ENCODE data around the gene CELF2. TPM values are rescaled to one million over a fixed set of nuclear protein-coding genes. Genes with fewer than 3 reads are reported as not detected.

CELF2 gene
- total RNA-seq, 1 experiment from 2014 or later: not detected

DNA sequence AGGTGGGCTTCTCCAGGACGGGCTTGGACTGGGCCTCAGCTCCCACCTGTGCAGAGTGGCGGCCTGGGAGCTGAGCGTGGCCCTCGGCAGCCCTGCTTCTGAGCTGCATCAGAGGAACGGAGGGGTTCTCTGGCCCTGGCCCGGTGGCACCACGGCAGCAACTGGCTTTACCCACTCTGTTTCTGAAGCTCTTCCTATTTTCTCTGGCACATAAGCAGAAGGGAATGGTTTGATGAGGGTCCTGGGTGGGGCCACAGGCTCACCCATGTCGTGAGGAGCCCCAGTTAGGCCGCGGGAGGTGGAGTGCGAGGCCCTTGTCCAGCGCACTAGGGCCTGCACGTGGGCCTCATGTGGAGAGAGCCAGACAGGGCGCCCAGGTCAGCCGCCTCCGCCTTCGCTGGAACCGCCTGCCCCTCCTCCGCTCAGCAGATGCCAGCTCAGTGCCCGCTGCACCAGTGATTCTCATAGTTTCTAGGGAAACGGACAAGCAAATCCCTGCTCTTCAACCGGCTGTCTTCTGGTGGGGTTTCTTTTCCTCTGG is 284.0 kb downstream of the CELF2 start:
- TF ChIP-seq EZH2 (IDR thresholded peaks at IDR 0.05; ENCODE audit: borderline replicate concordance, low read depth, low read length, poor library complexity, severe bottlenecking): no peak
- TF ChIP-seq, protein P1, sequence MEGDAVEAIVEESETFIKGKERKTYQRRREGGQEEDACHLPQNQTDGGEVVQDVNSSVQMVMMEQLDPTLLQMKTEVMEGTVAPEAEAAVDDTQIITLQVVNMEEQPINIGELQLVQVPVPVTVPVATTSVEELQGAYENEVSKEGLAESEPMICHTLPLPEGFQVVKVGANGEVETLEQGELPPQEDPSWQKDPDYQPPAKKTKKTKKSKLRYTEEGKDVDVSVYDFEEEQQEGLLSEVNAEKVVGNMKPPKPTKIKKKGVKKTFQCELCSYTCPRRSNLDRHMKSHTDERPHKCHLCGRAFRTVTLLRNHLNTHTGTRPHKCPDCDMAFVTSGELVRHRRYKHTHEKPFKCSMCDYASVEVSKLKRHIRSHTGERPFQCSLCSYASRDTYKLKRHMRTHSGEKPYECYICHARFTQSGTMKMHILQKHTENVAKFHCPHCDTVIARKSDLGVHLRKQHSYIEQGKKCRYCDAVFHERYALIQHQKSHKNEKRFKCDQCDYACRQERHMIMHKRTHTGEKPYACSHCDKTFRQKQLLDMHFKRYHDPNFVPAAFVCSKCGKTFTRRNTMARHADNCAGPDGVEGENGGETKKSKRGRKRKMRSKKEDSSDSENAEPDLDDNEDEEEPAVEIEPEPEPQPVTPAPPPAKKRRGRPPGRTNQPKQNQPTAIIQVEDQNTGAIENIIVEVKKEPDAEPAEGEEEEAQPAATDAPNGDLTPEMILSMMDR (conservative IDR thresholded peaks at IDR 0.05; ENCODE audit: low read depth, low read length): no peak
- no TSS peak for BruUV-seq (replicated peaks)
- Histone ChIP-seq H3K4me1 (ENCODE audit: insufficient read depth, low read length, poor library complexity, severe bottlenecking) (no peaks in the 10 kb centered on the region), H3K27me3 (replicated peaks; ENCODE audit: insufficient read depth, low read depth, low read length, poor library complexity) (peaks cover 8% of the 10 kb centered on the region), H3K9me3 (ENCODE audit: low read depth, low read length, poor library complexity, severe bottlenecking) (no peaks in the 10 kb centered on the region), H3K36me3 (ENCODE audit: insufficient read depth, low read length, poor library complexity, severe bottlenecking) (no peaks in the 10 kb centered on the region), H3K27ac (ENCODE audit: low read depth, low read length, poor library complexity, severe bottlenecking) (no peak overlapping the region), H3K4me3 (ENCODE audit: low read depth, low read length, poor library complexity, severe bottlenecking) (no peak overlapping the region)
- CTCF ChIA-PET: no interaction called here
- POLR2A ChIA-PET (ENCODE audit: low non-redundant PET): no interaction called here
- intact Hi-C loops (cut with micrococcal nuclease; ENCODE audit: unreplicated experiment): no loop called here
- no peak for DNase-seq (ENCODE audit: low spot score)

DNA sequence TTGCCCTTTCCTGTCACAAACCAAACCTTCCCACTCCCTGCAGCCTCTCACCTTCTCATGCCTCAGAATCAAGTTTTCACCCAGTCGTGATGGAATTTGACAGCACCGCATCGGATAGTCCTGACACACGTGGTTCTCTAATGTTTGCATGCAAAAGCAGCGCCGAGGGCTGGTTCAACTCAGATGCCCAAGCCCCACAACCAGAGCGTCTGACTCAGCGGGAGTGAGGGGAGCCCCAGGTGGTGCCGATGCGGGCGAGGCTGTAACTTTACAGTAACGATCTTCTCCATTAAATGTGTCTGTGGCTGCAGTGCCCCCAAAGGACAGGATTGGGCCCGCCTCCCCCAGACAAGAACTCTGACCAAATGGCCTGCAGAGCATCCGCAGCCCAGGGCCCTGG is 284.5 kb downstream of the CELF2 start:
- H3K36me3 ChIP-seq (ENCODE audit: insufficient read depth, low read length, poor library complexity, severe bottlenecking): no peaks in the 10 kb centered on the region
- POLR2A ChIA-PET (ENCODE audit: low non-redundant PET): no interaction called here
- no peak overlapping the region for H3K27ac ChIP-seq (ENCODE audit: low read depth, low read length, poor library complexity, severe bottlenecking)
- H3K4me3 ChIP-seq (ENCODE audit: low read depth, low read length, poor library complexity, severe bottlenecking): no peak overlapping the region
- peaks cover 5% of the 10 kb centered on the region for H3K27me3 ChIP-seq (replicated peaks; ENCODE audit: insufficient read depth, low read depth, low read length, poor library complexity)
- intact Hi-C loops (cut with micrococcal nuclease; ENCODE audit: unreplicated experiment): no loop called here
- no peaks in the 10 kb centered on the region for H3K4me1 ChIP-seq (ENCODE audit: insufficient read depth, low read length, poor library complexity, severe bottlenecking)
- TF ChIP-seq, protein P1 (conservative IDR thresholded peaks at IDR 0.05; ENCODE audit: low read depth, low read length): no peak
- TF ChIP-seq EZH2 (IDR thresholded peaks at IDR 0.05; ENCODE audit: borderline replicate concordance, low read depth, low read length, poor library complexity, severe bottlenecking): no peak
- no peak for DNase-seq (ENCODE audit: low spot score)
- no peaks in the 10 kb centered on the region for H3K9me3 ChIP-seq (ENCODE audit: low read depth, low read length, poor library complexity, severe bottlenecking)
- BruUV-seq (replicated peaks): no TSS peak
- CTCF ChIA-PET: no interaction called here

DNA sequence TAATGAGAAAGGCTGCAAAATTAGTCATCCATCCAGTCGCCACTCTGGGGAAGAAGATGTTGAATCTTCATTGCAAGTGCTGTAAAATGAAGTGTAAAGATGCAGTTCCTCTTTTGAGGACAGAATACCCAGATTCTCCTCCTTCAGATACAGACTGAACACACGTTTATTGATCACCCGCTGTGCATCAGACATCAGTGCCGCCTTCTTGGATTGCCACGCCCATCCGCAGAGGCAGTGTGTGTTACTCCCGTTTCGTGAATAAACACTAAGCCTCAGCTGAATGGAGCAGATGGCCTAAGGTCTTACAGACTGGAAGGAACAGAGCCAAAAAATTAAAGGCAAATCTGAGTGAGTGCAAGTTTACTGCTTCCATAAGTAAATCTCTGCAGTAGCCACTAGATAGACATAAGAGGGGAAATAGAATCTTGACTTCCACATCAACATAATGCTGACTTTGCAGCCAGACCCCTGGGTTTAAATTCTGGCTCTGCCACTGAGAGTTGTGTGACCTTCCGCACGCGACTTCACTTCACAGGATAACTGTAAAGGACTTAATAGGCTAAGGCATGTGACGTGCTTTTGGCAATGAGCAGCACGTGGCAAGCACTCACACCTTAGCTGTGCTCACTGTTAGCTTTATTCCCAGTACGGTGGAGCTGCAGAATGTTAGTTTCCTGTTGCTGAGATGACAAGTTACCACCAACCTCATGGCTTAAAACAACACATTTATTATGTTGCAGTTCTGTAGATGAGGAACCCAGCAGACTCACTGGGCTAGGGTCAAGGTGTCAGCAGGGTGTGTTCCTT is 285.9 kb downstream of the CELF2 start:
- DNase-seq (ENCODE audit: low spot score): no peak

More for the DNA sequence above, 285.9 kb downstream of the CELF2 start:
- no peaks in the 10 kb centered on the region for H3K9me3 ChIP-seq (ENCODE audit: low read depth, low read length, poor library complexity, severe bottlenecking)
- H3K27ac ChIP-seq (ENCODE audit: low read depth, low read length, poor library complexity, severe bottlenecking): no peak overlapping the region
- intact Hi-C loops (cut with micrococcal nuclease; ENCODE audit: unreplicated experiment): no loop called here
- TF ChIP-seq EZH2 (IDR thresholded peaks at IDR 0.05; ENCODE audit: borderline replicate concordance, low read depth, low read length, poor library complexity, severe bottlenecking): no peak
- TF ChIP-seq, protein P1 (conservative IDR thresholded peaks at IDR 0.05; ENCODE audit: low read depth, low read length): no peak
- H3K4me3 ChIP-seq (ENCODE audit: low read depth, low read length, poor library complexity, severe bottlenecking): no peak overlapping the region
- no peaks in the 10 kb centered on the region for H3K36me3 ChIP-seq (ENCODE audit: insufficient read depth, low read length, poor library complexity, severe bottlenecking)
- BruUV-seq (replicated peaks): no TSS peak
- H3K27me3 ChIP-seq (replicated peaks; ENCODE audit: insufficient read depth, low read depth, low read length, poor library complexity): peaks cover 5% of the 10 kb centered on the region
- no peaks in the 10 kb centered on the region for H3K4me1 ChIP-seq (ENCODE audit: insufficient read depth, low read length, poor library complexity, severe bottlenecking)
- ChIA-PET CTCF (no interaction called here), POLR2A (ENCODE audit: low non-redundant PET) (no interaction called here)
